Subcutaneous adipose tissue (tissue), 4 donors: Measurements from ENCODE around the gene ELAVL4. TPM values are rescaled to one million over a fixed set of nuclear protein-coding genes. Genes with fewer than 3 reads are reported as not detected.

ENCODE experiments used
- CTCF ChIP-seq: fragments of 450-650 bp; IDR thresholded peaks from one replicate; pipeline ENCODE4 v1.5.1; 2016; ENCODE audit warnings: low read depth, mild to moderate bottlenecking, control low read depth, antibody characterized with exemption, moderate library complexity
- total RNA-seq, 4 donors: library from RNA; depleted of rRNA; stranded (reverse); fragments of >200 nt; gene quantifications; one replicate each; pipeline ENCODE4 v1.1.0, GENCODE V29; 2016

ELAVL4 gene
- total RNA-seq, 4 donors from 2014 or later, result 0.34 to 0.38 TPM; not detected in 2

DNA sequence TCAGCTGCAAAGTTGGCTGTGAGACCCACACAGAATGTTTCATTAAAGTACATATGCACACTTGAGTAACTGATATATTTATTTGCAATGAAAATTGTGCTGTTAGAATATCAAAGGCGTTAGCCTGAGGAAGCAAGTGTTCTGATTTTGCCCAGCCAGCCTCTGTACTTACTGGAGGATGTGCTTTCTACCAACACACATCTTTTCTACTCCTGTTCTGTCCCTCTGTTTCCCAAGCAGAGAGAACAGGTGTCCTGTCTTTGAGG, 31.4 kb downstream of the ELAVL4 start:
- no peak for TF ChIP-seq CTCF

DNA sequence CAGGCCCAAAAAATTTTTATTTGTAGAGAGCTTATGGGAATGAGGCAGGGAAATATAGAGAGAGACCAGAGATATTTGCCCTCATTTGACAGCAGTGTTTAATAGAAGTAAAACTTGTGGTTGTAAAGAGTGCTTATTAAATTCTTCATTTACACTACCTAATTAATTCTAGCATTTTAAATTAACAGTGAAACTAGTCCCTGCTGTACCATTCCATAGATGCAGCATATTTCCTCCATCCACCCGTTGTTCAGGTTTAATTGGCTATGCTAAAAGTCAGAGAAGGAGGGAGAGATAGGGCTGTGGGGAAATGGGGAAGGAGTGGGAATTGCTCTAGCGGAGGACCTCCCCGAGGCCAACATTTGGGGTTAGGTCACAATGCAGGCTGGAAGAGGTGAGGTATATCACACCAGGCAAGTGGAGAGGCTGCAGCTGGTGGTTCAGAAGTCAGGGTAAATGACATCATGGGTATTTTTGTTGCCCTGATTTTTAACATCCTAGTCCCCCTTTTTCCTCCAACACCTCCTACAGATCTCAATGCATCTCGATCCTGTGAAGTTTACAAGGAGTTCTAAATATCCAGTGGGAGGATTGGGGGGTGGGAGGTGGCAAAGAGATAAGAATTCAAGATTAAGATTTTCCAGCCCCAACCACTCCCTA, 38.6 kb downstream of the ELAVL4 start:
- TF ChIP-seq CTCF, result no peak

GRCh38 chr1:50148142-50148923, 39.6 kb downstream of the ELAVL4 start:
- no peak for TF ChIP-seq CTCF

DNA sequence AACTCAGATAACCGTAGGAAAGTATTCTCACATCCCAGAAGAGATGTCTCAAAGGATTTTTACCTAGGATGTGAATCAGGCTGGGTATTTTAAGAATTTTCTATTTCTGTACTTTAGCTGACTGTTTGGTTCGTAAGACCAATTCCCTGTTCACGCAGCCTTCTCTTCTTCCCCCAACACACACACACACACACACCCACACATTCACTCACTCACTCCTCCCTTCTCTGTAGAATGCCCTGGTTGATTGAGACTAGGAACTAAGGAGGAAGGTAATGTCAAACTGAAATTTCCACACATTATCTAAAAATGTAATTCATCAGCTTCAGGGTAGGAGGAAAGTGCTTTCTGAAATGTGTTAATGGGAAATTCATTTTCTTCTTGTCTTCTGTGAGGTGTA, 43.5 kb downstream of the ELAVL4 start:
- no peak for TF ChIP-seq CTCF

GRCh38 chr1:50155541-50155940, 46.8 kb downstream of the ELAVL4 start:
- TF ChIP-seq CTCF, result no peak

GRCh38 chr1:50156241-50157010, 47.7 kb downstream of the ELAVL4 start:
- no peak for TF ChIP-seq CTCF

DNA sequence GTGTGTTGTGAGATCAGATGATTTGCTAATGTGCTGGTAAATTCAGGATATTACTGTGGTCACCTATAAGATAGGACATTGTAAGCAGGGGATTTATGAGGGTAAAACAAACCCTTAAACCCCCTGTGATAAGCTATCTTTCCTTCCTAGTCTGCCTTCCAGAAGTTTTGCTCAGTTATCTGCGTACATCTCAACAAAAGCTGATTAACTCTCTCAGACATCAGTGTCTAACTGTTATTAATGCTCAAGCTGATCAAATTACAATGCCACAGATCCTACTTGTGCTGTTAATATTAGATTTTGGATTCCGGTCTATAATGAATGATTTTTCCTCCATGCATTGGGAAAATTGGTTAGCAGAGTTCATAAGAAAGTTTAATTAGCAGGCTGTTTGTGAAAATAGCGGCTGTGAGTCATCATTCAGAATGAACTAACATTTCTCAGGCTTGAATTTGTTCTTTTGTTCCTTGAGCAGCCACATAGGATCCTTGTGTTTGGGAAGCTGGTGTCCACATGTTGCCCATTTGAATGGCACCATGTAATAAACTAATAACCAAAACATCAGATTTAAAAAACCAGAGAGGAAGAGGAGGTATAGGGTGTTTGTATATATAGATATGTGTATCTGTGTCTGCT, 48.7 kb downstream of the ELAVL4 start:
- TF ChIP-seq CTCF, result no peak
